Sciatic nerve (tissue), 2 donors: ENCODE results near the gene MEF2C. TPM values are rescaled to one million over a fixed set of nuclear protein-coding genes. Genes with fewer than 3 reads are reported as not detected.
A peak's percentile ranks its signal among the peaks of the same experiment; 100 is the strongest.

ENCODE experiments used
- ATAC-seq: fragments of 200-7000 bp; cut with Tn5 transposase; one replicate; pipeline ENCODE4 v1.9.1; 2020; ENCODE audit warnings: mild to moderate bottlenecking, moderate library complexity
- DNase-seq: peaks from one replicate; pipeline ENCODE4 v3.0.0-alpha.2; 2020; ENCODE audit warnings: low spot score
- intact Hi-C: fragments of 100-400 bp; cut with DNase I; formaldehyde crosslinking; loops from one replicate; pipeline ENCODE4 v1.14.2; 2022
- total RNA-seq: library from RNA; stranded (reverse); fragmentation: NEBNext Ultra II Directional; extraction: Animal tissue kit (Norgen Biotek cat#: 25700); gene quantifications from one replicate; pipeline ENCODE4 v1.2.1, GENCODE V29; 2021
- donor health status: DM: no; HTN: no; CAD: no.
- donor health status: DM: no; HTN: no; CAD: no.

Gene MEF2C
- total RNA-seq, 1 donor from 2014 or later = 97.3 TPM

DNA sequence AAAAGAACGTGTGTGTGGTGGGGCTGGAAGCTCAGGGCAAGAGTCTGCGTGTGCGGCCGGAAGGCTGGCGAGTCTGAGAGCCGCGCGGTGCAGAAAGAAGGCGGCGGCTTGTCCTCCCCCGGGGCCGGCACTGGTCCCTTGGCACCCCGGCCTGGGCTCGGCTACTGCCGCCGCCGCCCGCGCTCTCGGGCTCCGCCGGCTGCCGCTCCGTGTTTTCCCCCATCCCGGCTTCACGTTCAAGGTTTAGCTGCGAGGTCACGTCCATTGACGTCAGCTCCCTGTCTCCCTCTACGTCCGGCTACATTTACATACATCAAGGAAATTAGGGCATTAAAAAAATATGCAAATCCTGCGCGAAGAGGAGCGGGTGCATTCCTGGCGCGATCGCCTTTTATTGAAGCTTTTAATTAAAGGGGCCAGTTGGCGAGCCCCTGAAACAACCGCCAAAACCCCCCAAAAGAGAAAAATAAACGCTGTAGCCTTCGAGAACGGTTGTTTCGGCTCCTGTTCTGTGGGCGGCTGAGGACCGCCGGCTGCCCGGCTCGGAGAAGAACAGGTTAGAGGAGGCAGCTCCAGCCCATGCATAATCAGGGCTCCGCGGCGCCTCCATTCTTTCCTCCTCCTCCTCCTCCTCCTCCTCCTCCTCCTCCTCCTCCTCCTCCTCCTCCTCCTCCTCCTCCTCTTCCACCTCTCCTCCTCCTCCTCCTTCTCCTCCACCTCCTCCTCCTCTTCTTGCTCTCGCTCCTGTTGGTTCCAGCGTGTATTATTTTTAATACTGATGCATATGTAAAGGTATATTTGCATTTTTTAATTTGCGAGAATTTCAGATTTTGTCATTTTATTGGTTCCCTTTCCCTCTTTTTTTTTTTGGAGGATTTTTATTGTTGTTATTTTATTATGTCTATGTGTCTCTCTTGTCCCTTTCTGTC, 207.0 kb downstream of the MEF2C start:
- intact Hi-C loops = loop anchor here (10.0 kb wide), 1 partner anchor 281 kb away; no protein-coding TSS in a partner anchor
- no peak for DNase-seq
- peak; percentile 49 for ATAC-seq

DNA sequence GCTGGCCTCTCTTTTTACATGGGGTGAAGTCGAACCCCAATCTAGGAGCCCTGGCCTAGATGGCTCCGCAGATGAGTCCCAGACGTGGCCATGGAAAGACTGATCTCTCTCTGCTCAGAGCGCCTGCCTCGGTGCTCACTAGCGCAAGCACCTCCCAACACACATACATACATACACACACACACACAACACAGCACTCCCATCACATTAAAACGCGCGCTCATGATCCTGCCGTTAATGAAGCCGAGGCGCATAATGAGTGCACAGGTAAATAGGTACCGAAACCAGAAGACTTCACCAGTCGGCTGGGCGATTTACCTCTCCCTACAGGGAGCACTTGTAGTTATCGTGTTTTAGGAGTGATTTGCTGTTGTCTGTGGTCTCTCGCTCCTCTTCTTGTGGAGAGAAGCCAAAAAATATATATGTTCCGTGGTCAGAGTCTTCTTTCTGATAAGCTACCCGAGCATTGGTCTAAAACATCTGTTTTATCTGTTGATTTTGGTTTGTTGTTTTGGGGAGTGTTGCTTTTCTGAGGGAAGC, 207.7 kb downstream of the MEF2C start:
- peak; percentile 28 for ATAC-seq
- intact Hi-C loops = loop anchor here (10.0 kb wide), 1 partner anchor 280 kb away; no protein-coding TSS in a partner anchor
- no peak for DNase-seq

DNA sequence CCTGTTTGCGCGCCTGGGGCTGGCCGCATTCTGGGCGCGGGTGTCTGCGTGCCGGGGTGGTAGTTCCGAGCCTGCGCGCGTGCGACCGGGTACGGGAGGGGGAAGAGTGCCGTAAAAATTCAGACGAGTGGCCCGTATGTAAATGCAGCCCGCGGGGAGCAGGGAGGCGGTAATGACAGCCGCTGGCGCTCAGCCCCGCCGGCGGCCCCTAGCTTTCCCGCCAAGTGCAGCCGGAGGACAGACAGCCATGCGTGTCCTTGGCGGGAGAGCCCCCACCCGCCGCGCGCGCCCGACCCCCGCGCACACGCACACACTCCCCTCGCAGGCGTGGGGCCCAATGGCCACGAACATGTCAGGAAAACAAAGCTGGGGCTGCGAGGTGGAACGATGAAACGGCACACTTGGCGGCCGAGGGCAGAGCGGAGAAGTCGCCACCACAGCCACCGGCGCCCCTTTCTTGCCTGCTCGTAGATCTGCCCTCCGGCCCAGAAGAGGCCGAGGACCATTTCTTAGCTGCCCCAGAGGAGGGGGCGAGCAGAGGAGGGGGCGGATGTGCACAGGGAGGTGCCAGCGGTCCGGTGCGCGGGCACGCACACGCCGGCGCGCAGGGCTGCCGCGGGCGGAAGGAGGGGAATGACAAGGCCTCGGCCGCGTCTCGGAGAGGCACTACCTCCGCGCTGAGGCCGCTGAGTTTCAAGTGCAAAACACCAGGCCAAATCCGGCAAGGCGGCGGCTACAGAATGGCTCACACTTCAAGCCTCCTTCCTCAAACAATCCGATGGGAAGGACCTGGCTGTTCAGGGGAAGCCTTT, 208.4 kb downstream of the MEF2C start:
- ATAC-seq = peak; percentile 68
- intact Hi-C loops = loop anchor here (10.0 kb wide), 1 partner anchor 280 kb away; no protein-coding TSS in a partner anchor
- DNase-seq = peak; percentile 76

DNA sequence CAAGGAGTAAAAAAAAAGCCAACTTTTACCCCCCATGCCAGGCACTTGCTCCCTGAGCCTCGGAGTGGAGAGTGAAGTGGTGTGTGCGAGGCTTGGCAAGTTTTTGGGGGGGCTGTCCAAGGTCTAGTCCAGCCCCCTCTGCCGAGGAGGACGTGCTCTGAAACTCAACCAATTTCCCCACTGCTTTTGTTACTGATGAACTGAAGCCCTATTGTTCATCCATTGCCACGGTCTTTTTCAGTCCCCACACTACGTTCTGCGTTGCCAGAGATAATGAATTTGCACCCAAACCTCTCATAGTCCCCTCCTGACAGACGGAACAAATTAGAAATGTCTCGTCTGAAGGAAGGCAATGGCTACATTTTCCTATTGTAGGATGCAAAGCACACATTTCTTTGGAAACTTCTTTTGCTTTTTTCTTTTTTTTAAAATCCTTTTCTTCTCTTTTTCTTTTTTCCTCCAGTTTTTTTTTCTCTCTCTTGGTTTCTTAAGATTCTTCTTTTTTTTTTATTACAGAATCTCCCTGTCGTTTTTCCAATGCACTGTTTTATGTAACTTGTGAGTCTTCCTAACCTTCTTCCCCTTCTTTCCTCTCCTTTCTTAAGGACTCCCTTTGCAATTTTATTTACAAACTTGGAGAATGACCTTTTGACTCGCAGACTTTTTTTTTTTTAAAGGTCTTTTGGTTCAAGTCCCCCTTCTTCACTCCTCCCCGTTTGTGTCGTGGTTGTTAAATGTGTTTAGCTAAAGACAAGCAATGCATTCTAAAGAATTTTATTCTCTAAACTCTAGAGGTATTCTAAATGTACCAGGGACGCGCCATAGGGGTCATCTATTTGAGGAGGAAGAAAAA, 209.5 kb downstream of the MEF2C start:
- DNase-seq (no peak), ATAC-seq (peak; percentile 48)
- intact Hi-C loops = loop anchor here (10.0 kb wide), 1 partner anchor 279 kb away; no protein-coding TSS in a partner anchor

DNA sequence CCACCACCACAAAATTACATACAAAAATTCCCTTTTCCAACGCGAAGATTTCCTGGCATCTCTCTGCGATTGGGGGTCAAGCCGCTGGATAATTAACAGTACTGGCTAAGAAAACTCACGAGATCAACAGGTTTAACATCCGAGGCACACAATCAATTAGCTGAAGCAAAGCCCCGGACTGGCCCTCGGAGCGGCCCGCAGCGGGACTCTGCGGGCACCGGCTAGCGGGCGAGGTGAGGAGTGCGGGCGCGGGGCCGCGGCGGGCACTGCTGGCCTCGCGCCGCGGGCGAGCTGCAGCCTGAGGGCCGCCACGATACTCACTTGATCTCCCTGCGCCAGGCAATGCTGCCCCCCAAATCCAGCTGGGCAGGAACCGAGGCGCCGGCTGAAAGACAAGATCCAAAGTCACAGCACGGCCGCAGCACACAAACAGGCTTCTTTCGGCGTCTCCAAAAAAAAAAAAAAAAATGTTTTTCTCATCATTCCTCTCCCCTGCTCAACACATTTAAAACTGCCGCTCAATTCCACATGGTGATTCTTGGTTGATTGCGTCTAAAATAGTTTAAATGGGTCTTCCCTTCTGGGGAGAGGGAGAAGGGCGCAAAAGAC, 210.2 kb downstream of the MEF2C start:
- no peak for DNase-seq
- no peak for ATAC-seq
- intact Hi-C loops = loop anchor here (10.0 kb wide), 1 partner anchor 278 kb away; no protein-coding TSS in a partner anchor

DNA sequence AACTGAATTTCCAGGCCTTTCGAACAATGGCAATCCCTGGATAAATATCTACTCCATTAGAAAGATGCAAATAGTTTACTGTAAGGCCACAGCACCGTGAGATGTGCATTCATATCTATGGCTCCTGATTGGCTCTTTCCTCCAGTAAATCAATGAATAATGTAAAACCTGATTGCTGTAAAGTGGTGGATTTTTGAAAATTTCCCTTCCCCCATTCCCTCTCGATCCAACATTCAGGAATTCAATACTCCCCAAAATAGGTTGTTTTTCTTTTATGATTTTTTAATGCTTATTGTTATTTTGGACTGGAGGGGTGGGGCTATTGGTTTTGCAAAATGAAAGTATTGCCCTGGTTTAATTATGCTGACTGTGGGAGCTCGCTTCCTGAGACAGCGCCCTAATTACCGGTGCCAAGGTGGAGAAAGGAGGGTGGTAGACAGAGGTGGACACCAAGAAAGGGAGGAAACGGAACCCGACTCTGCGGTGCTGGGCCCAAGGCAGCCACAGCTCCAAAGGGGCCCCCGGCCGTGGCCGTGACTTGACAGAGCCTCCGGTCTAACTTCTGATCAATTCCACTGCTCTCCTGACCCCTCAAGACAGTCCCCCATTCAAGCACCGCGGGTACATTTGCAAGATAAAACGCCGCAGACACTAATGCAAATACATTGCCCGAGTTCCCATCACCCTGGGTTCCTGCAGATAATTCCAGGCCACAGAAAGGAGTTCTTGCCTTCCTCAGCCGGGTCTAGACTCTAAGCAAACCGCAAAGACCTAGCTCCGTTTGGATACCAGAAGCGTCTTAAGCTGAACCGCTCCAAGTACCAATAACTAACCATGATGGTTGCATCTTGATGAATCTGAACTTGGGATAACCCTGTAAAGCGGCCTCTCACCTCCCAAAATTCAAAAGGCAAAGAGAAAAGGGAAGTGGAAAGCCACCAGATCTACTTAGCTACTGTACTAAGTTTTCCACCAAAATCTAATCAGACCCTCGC, 211.2 kb downstream of the MEF2C start:
- no peak for DNase-seq
- intact Hi-C loops = loop anchor here (10.0 kb wide), 1 partner anchor 277 kb away; no protein-coding TSS in a partner anchor
- no peak for ATAC-seq

DNA sequence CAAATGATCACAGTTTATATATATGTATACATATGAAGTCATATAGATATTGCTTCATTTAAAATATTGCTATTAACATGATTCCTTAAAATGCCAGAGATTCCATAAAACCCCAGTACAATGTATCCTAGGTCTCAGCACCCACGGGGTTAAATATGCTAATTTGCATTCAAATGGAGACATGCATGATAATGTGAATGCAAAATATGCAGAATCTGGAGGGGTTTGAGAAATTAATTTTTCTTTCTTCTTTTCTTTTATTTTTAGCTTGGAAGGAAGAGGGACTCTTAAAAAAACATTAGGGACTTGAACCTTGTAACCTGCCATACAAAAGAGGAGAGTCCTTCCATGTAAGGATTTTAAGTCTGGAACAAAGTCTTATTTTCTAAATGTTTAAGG, 211.9 kb downstream of the MEF2C start:
- intact Hi-C loops = loop anchor here (10.0 kb wide), 1 partner anchor 276 kb away; no protein-coding TSS in a partner anchor
- ATAC-seq (no peak), DNase-seq (no peak)

DNA sequence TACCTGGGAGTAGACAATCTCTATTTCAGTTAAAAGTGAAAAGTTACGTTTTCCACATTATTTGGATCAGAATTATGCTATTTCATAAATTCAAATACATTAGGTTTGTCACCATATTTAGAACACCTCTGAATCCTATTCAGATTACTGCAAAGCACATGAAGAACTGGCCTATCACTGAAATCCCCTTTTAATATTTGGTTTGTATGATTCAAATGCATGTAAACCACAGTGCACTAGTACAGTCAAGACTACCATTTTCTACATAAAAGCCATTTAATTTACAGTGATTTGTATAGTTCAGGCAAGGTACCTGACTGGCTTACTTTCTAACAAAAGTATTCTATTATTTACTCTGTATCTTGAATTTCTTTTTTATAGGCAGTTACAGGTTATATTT, 212.5 kb downstream of the MEF2C start:
- ATAC-seq (no peak), DNase-seq (no peak)
- intact Hi-C loops = loop anchor here (10.0 kb wide), 1 partner anchor 276 kb away; no protein-coding TSS in a partner anchor

DNA sequence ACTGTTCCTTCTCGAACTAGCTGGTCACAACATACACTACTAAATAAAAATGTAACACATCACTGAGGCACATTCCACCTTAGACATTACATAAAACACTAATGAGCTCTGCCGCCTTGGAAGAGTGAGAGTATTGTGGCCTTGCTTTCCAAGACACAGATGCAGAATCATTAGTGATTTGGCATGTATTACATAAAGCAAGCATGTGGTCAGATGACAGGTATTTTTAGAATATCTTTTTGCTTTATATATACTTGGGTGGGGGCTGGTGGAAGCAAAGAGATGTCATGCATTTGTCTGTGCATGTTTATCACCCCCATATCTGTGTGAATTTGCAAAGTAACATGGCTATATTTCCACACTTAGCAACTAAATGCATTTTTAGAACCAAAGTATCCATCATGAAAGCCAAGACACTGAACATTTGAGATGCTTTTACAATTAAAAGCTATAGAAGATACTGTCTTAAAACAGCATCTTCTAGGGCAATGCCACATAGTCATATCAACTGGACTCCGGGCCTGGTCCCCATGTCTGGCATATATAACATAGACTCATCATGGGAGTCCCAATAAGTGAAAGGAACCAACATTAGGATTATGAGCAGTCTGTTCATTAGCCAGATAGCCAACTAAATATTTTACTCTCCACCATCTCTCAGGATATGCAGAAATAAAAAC, 213.5 kb downstream of the MEF2C start:
- intact Hi-C loops = loop anchor here (10.0 kb wide), 1 partner anchor 275 kb away; no protein-coding TSS in a partner anchor
- ATAC-seq (no peak), DNase-seq (no peak)

DNA sequence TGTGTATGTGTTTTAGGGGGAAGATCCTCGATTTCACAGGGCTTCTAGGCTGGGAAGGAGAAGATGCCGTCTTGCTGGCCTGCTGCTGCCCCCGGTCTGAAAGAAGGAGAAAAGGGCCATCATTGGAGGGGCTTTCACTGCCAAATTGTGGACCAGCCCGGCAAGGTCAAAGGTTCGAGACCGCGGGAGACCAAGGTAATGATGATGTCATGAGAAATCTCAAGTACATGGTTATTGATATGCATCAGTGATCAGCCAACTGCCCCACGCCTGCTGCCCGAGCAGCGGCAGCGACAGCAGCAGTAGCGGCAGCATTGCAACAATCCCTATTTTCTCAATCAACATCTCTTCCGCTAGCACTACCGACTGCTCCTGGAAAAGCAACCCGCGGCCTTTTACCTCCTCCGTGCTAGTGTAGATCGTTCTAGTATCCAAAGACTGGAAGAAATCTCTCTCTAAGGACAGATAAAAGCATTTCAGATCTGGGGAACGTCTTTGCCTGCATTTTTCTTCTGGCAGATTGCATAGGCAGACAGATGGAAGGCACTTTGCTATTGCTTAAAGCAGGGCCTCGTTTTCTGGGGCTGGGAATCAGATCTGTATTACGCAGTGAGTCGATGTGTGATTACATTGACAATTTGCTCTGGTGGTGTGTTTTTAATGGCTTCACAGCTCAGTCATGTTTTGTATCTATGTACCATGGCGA, 215.3 kb downstream of the MEF2C start:
- ATAC-seq (no peak), DNase-seq (no peak)
- intact Hi-C loops = no loop called here
